Tibial artery (tissue), 4 donors: ENCODE results near the gene NCKAP5.

Experiments
- DNase-seq, 2 donors: peaks; one replicate each; pipeline ENCODE4 v3.0.0-alpha.2; 2019
- H3K27ac ChIP-seq, 2 donors: fragments of 200-600 bp; sonication (generic) in 1 of 2; 1 replicate in 1 of 2; 2 replicates in 1 of 2; pipeline ENCODE4 v1.5.1; 2018 to 2019; ENCODE audit warnings: mild to moderate bottlenecking in 1 of 2
- H3K27me3 ChIP-seq, 2 donors: fragments of 200-600 bp; sonication (generic) in 1 of 2; one replicate each; pipeline versions ENCODE4 v1.5.1 to v1.6.0; 2016 to 2019
- H3K36me3 ChIP-seq, 3 donors: fragments of 200-600 bp; sonication (generic) in 2 of 3; one replicate each; pipeline ENCODE4 v1.5.1; 2016 to 2019; ENCODE audit warnings: mild to moderate bottlenecking in 2 of 3
- H3K4me1 ChIP-seq, 4 donors: fragments of 200-600 bp; sonication (generic) in 2 of 4; 1 replicate in 3 of 4; 2 replicates in 1 of 4; pipeline ENCODE4 v1.5.1; 2016 to 2019
- H3K4me3 ChIP-seq, 2 donors: fragments of 200-600 bp; sonication (generic) in 1 of 2; 1 replicate in 1 of 2; 2 replicates in 1 of 2; pipeline ENCODE4 v1.5.1; 2018 to 2019; ENCODE audit warnings: mild to moderate bottlenecking in 2 of 2
- H3K9me3 ChIP-seq, 3 donors: fragments of 200-600 bp; sonication (generic) in 1 of 3; one replicate each; pipeline ENCODE4 v1.5.1; 2016 to 2019
- CTCF ChIP-seq, 2 experiments: fragments of 200-600 bp in 1 of 2; fragments of 450-650 bp in 1 of 2; IDR thresholded peaks; one replicate each; pipeline ENCODE4 v1.5.1; 2017 to 2019; ENCODE audit warnings: antibody characterized with exemption in 2 of 2, mild to moderate bottlenecking in 1 of 2, moderate library complexity in 1 of 2
- intact Hi-C: fragments of 100-400 bp; cut with DNase I; formaldehyde crosslinking; loops from one replicate; pipeline ENCODE4 v1.15.0; 2023; ENCODE audit warnings: low total_unique reads

The NCKAP5 gene

GRCh38 chr2:132725748-132726147 lies 842.5 kb downstream of the NCKAP5 start:
- Histone ChIP-seq H3K27me3 (no peaks in the 10 kb centered on the region), H3K27ac (no peak overlapping the region), H3K4me1 (no peaks in the 10 kb centered on the region), H3K4me3 (no peak overlapping the region), H3K9me3 (no peaks in the 10 kb centered on the region), H3K36me3 (no peaks in the 10 kb centered on the region)
- no peak for DNase-seq
- intact Hi-C loops: no loop called here
- no peak for TF ChIP-seq CTCF (IDR thresholded peaks at IDR 0.05)

GRCh38 chr2:132725148-132725547 lies 843.1 kb downstream of the NCKAP5 start:
- H3K9me3 ChIP-seq: no peaks in the 10 kb centered on the region
- no peak overlapping the region for H3K27ac ChIP-seq
- TF ChIP-seq CTCF (IDR thresholded peaks at IDR 0.05): no peak
- no peaks in the 10 kb centered on the region for H3K4me1 ChIP-seq
- H3K4me3 ChIP-seq: no peak overlapping the region
- intact Hi-C loops: no loop called here
- no peaks in the 10 kb centered on the region for H3K36me3 ChIP-seq
- no peaks in the 10 kb centered on the region for H3K27me3 ChIP-seq
- no peak for DNase-seq

GRCh38 chr2:132721938-132722337 lies 846.3 kb downstream of the NCKAP5 start:
- intact Hi-C loops: no loop called here
- H3K4me3 ChIP-seq: no peak overlapping the region
- no peak for DNase-seq
- no peak overlapping the region for H3K27ac ChIP-seq
- TF ChIP-seq CTCF (IDR thresholded peaks at IDR 0.05): no peak
- H3K36me3 ChIP-seq: no peaks in the 10 kb centered on the region
- H3K27me3 ChIP-seq: no peaks in the 10 kb centered on the region
- no peaks in the 10 kb centered on the region for H3K4me1 ChIP-seq
- no peaks in the 10 kb centered on the region for H3K9me3 ChIP-seq

GRCh38 chr2:132720393-132720792 lies 847.9 kb downstream of the NCKAP5 start:
- TF ChIP-seq CTCF (IDR thresholded peaks at IDR 0.05): no peak
- Histone ChIP-seq H3K36me3 (no peaks in the 10 kb centered on the region), H3K27me3 (no peaks in the 10 kb centered on the region), H3K4me1 (no peaks in the 10 kb centered on the region), H3K9me3 (no peaks in the 10 kb centered on the region), H3K27ac (no peak overlapping the region), H3K4me3 (no peak overlapping the region)
- DNase-seq: no peak
- intact Hi-C loops: no loop called here

- no peak for DNase-seq
- no peaks in the 10 kb centered on the region for H3K4me1 ChIP-seq
- intact Hi-C loops: no loop called here
- no peak for TF ChIP-seq CTCF (IDR thresholded peaks at IDR 0.05)
- H3K9me3 ChIP-seq: no peaks in the 10 kb centered on the region
- H3K27ac ChIP-seq: no peak overlapping the region
- H3K4me3 ChIP-seq: no peak overlapping the region
- H3K36me3 ChIP-seq: no peaks in the 10 kb centered on the region
- no peaks in the 10 kb centered on the region for H3K27me3 ChIP-seq
Observed at GRCh38 chr2:132719480-132719879, 848.8 kb downstream of the NCKAP5 start.

- H3K9me3 ChIP-seq: no peaks in the 10 kb centered on the region
- H3K4me3 ChIP-seq: no peak overlapping the region
- DNase-seq: no peak
- no peak for TF ChIP-seq CTCF (IDR thresholded peaks at IDR 0.05)
- intact Hi-C loops: no loop called here
- H3K27ac ChIP-seq: no peak overlapping the region
- H3K36me3 ChIP-seq: no peaks in the 10 kb centered on the region
- H3K27me3 ChIP-seq: no peaks in the 10 kb centered on the region
- no peaks in the 10 kb centered on the region for H3K4me1 ChIP-seq
Observed at GRCh38 chr2:132716954-132717353, 851.3 kb downstream of the NCKAP5 start.
